Stimulated activated memory B cell treated with anti-CD40 and anti-IgM and Interleukin-4, amounts not matched to agents 10 μg/mL and 1 μg/mL and 100 μg/mL, for 72 hours (primary cell): ENCODE data around the gene PM20D1.

Experiments used
- ATAC-seq: fragments of 150-1000 bp; cut with Tn5 transposase; 2 replicates; pipeline ENCODE4 v1.10.0; 2021
- H3K27ac Mint-ChIP-seq: one replicate; pipeline ENCODE4 v1.8.0; 2022; ENCODE audit warnings: mild to moderate bottlenecking, mixed read lengths
- H3K27me3 Mint-ChIP-seq: one replicate; pipeline ENCODE4 v1.8.0; 2022; ENCODE audit warnings: mixed read lengths
- H3K36me3 Mint-ChIP-seq: one replicate; pipeline ENCODE4 v1.8.0; 2022; ENCODE audit warnings: mixed read lengths
- H3K4me1 Mint-ChIP-seq: one replicate; pipeline ENCODE4 v1.8.0; 2022; ENCODE audit warnings: mixed read lengths
- H3K4me3 Mint-ChIP-seq: one replicate; pipeline ENCODE4 v1.8.0; 2022; ENCODE audit warnings: mild to moderate bottlenecking, moderate library complexity, mixed read lengths
- H3K9me3 Mint-ChIP-seq: one replicate; pipeline ENCODE4 v1.8.0; 2022; ENCODE audit warnings: mixed read lengths

The PM20D1 gene

GRCh38 chr1:205782627-205783432, 67.1 kb downstream of the PM20D1 start:
- peak overlapping the region; percentile 14 for H3K27ac Mint-ChIP-seq
- ATAC-seq: no peak
- no peaks in the 10 kb centered on the region for H3K27me3 Mint-ChIP-seq

GRCh38 chr1:205780335-205780734, 69.6 kb downstream of the PM20D1 start:
- H3K27ac Mint-ChIP-seq: no peak overlapping the region
- H3K4me1 Mint-ChIP-seq: peaks cover 20% of the 10 kb centered on the region
- ATAC-seq: no peak
- no peaks in the 10 kb centered on the region for H3K36me3 Mint-ChIP-seq
- H3K9me3 Mint-ChIP-seq: no peaks in the 10 kb centered on the region
- H3K4me3 Mint-ChIP-seq: no peak overlapping the region
- no peaks in the 10 kb centered on the region for H3K27me3 Mint-ChIP-seq

More at GRCh38 chr1:205782627-205783432, 67.1 kb downstream of the PM20D1 start:
- Mint-ChIP-seq H3K4me3 (no peak overlapping the region), H3K9me3 (no peaks in the 10 kb centered on the region), H3K36me3 (no peaks in the 10 kb centered on the region), H3K4me1 (peaks cover 12% of the 10 kb centered on the region)
